H7 (cell line): ENCODE results near the gene CEP192. TPM values are rescaled to one million over a fixed set of nuclear protein-coding genes. Genes with fewer than 3 reads are reported as not detected.

Experiments
- DNase-seq: peaks from one replicate; pipeline ENCODE4 v3.0.0; 2012
- H3K27me3 ChIP-seq: 2 replicates; pipeline ENCODE4 v1.6.0; 2011; ENCODE audit warnings: mild to moderate bottlenecking, low read length; ENCODE audit not compliant: control insufficient read depth, insufficient read depth
- H3K36me3 ChIP-seq: replicated peaks from 2 replicates; pipeline ENCODE4 v1.5.1; 2011; ENCODE audit warnings: low read length; ENCODE audit not compliant: control insufficient read depth, insufficient read depth
- H3K4me3 ChIP-seq: 2 replicates; pipeline ENCODE4 v1.5.1; 2011; ENCODE audit warnings: low read depth, mild to moderate bottlenecking, control low read depth, low read length, moderate library complexity; ENCODE audit not compliant: insufficient read depth
- total RNA-seq: library from RNA; depleted of rRNA; stranded (reverse); fragments of >200 nt; shearing (Covaris generic); gene quantifications from 2 replicates; pipeline ENCODE4 v1.2.3, GENCODE V29; 2014

CEP192 gene
- total RNA-seq, 1 experiment from 2014 or later: 27.7 TPM

DNA sequence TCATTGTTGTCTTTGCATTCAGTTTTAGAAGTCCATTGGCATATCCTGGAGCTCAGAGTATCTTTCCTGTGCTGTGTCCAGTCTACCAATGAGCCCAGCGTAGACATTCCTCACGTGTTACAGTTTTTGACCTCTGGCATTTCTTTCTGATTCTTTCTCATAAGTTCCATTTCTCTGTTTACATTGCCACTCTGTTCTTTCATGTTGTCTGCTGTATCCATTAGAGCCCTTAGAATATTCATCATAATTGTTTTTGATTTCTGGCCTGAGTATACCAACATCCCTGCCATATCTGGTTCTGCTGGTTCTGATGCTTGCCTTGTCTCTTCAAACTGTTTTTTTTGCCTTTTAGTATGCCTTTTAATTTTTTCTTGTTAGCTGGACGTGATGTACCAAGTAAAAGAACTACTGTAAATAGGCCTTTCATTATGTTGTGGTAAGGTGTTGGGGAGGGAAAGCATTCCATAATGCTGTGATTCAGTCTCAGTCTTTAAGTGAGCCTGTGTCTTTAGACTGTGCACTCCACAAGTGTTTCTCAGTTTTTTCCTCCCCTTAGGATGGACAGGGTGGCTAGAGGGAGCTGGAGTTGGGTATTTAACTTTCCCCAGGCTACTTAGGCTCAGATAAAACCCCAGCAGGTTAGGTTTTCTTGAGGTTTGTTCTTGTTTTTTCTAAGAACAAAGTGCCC is 35.6 kb downstream of the CEP192 start:
- H3K36me3 ChIP-seq: peaks cover 4% of the 10 kb centered on the region
- H3K4me3 ChIP-seq: no peak overlapping the region
- H3K27me3 ChIP-seq: no peaks in the 10 kb centered on the region
- no peak for DNase-seq

DNA sequence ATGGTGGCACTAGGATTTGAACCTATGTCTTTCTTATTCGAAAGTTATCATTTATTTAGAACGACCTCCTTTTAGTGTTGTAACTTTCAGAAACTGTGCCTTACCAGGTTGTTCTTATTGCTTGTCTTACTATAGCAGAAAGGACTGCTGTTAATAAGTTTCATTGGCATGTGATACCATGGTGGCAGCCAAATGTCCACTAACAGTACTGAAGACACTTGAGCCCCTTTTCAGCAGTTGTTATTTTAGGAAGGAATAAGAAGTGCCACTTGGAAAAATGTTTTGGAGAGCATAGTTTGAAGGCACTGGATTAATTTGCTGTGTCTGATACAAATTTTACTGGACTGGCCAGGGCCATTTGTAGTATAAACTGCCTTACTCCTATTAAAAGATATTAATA is 37.7 kb downstream of the CEP192 start:
- no peaks in the 10 kb centered on the region for H3K27me3 ChIP-seq
- no peak overlapping the region for H3K4me3 ChIP-seq
- no peak for DNase-seq
- H3K36me3 ChIP-seq: peaks cover 6% of the 10 kb centered on the region

DNA sequence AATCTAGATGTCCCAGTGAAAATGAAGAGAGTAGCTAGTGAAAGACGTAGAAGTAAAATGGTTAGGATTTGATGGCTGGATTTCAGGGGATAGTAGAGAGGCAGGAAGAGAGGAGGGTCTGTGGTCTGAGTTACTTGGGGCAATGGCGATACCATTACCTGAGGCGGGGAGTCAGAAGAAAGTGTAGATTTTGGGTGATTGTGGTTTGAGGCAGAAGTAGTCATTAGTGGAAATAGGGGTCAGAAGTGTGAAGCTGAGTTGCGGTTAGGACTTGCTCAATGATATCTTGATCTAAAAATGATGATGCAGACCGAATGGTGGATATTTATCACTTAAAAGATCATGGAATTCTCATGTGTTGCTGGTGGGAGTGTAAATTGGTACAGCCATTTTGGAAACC is 41.0 kb downstream of the CEP192 start:
- no peak overlapping the region for H3K4me3 ChIP-seq
- H3K27me3 ChIP-seq: no peaks in the 10 kb centered on the region
- DNase-seq: no peak
- peaks cover 6% of the 10 kb centered on the region for H3K36me3 ChIP-seq

DNA sequence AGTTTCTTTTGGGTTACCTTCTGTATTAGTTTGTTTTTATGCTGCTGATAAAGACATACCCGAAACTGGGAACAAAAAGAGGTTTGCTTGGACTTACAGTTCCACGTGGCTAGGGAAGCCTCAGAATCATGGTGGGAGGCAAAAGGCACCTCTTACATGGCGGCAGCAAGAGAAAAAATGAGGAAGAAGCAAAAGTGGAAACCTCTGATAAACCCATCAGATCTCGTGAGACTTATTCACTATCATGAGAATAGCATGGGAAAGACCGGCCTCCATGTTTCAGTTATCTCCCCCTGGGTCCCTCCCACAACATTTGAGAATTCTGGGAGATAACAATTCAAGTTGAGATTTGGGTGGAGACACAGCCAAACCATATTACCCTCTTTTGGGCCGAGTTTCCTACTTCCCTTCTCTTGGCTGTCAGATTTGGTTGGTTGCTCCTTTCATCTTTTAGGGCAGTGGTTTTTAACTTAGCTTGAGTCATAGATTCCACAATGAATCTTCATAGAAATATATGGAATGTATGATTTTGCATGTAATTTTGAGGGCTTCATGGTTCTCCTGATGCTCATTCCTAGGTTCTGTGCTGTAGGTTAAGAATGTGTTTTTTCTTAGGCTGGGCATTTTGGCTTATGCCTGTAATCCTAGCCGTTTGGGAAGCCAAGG is 44.2 kb downstream of the CEP192 start:
- no peak overlapping the region for H3K4me3 ChIP-seq
- H3K27me3 ChIP-seq: no peaks in the 10 kb centered on the region
- H3K36me3 ChIP-seq: peaks cover 5% of the 10 kb centered on the region
- DNase-seq: no peak

DNA sequence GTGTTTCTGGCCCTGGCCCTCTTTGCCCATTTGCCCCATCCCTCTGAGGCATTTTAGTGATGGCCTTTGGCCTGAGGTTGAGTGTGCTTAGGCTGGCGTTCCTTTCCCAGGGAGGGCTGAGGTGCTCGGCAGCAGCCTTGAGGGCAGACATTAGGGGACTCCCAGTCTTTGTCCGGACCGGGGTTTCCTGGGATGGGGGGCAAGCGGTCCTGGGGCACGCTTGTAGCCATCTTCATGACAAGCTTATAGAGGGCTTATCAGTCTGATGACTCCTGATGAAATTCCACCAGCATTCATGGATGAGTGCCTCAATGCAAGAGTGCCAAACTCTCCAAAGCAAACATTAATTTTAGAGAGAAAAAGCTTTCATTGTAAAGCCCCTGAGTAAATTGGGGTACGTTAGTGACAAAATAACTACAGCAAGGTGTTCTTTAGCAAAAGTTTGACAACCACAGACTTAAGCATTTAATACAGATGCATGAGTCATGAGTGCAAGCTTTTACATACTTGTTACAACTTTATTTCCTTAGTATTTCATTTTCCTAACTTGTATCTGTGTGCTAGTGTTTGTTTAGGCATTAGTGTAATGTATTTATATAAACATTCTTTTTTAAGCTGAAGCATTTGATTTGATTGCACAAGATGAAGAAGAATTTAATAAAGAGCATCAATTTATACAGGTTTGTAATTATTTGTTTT is 45.6 kb downstream of the CEP192 start:
- peaks cover 2% of the 10 kb centered on the region for H3K36me3 ChIP-seq
- DNase-seq: no peak

DNA sequence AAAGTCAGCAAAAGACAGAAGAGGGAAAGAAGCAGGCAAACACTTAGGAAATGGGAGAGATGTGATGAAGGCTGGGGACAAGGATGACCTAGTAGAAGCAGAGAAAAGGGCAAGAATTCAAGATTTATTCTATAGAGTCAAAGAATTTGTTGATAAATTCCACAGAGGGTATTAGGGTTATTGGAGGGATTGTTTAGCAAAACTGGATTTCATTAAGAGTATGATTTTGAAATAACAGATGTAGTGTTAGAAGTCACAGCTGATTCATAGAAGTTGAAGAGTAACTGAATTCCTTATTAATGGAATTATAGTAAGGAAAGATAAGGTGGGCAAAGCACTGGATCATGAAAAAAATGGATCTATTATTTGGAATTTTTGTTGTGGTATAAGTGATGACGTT is 48.6 kb downstream of the CEP192 start:
- no peaks in the 10 kb centered on the region for H3K27me3 ChIP-seq
- H3K36me3 ChIP-seq: peaks cover 2% of the 10 kb centered on the region
- H3K4me3 ChIP-seq: no peak overlapping the region
- no peak for DNase-seq

More for the DNA sequence above, 45.6 kb downstream of the CEP192 start:
- Histone ChIP-seq H3K4me3 (no peak overlapping the region), H3K27me3 (no peaks in the 10 kb centered on the region)

DNA sequence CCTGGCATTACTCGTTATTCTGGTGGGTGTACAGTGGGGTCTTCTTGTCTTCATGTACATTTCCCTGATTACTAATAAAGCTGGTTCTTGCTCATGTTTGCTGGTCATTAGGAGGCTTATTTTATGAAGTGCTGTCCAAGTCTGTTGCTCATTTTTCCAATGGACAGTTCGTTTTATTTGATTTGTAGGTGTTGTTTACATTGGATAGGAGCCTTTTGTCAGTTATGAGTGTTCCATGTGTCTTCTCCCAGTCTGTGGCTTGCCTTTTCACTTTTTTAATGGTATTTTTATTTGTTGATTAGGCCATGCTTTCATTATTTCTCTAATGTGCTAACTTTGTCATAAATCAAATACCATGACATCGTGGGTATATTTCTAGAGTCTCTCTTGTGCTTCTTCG is 51.9 kb downstream of the CEP192 start:
- peaks cover 2% of the 10 kb centered on the region for H3K36me3 ChIP-seq
- no peak for DNase-seq
- H3K27me3 ChIP-seq: no peaks in the 10 kb centered on the region
- H3K4me3 ChIP-seq: no peak overlapping the region

DNA sequence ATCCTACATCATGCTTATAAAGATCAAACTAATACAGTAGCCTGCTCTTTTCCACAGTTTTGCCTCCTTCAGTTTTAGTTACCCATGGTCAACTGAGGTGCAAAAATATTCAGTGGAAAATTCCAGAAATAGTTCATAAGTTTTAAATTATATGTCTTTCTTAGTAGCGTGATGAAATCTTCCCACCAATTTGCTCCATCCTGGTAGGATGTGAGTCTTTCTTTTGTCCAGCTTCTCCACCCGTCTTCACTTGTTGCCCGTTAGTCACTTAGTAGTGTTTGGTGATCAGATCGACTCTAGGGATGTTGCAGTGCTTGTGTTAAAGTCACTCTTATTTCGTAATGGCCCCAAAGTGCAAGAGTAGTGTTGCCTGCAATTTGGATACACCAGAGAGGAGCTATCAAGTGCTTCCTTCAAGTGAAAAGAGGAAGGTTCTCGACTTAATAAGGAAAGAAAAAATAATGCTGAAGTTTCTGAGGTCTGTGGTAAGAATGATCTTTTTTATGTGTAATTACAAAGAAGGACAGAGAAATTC is 57.0 kb downstream of the CEP192 start:
- no peak overlapping the region for H3K4me3 ChIP-seq
- DNase-seq: no peak
- no peaks in the 10 kb centered on the region for H3K27me3 ChIP-seq
- peaks cover 1% of the 10 kb centered on the region; the same call in 1 of the 2 replicates for H3K36me3 ChIP-seq

DNA sequence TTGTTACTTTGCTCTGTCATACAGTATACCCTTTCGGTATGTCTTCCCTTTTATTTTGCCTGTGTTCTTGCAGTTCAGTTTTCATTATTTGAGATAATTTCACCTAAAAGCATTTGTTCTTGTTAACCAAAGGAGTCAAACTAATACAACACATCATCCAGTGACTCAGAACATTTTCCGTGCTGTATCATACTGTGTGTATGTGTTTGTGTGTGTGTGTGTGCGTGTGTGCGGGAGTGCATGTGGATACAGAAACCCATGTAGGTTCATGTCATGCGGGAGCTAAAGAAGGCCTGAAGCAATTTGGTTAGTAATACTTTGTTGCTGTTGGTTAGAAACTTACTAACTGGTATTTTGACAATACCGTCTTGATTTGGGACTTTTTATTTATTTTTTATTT is 60.0 kb downstream of the CEP192 start:
- Histone ChIP-seq H3K27me3 (no peaks in the 10 kb centered on the region), H3K36me3 (peaks cover 10% of the 10 kb centered on the region), H3K4me3 (no peak overlapping the region)
- DNase-seq: no peak

DNA sequence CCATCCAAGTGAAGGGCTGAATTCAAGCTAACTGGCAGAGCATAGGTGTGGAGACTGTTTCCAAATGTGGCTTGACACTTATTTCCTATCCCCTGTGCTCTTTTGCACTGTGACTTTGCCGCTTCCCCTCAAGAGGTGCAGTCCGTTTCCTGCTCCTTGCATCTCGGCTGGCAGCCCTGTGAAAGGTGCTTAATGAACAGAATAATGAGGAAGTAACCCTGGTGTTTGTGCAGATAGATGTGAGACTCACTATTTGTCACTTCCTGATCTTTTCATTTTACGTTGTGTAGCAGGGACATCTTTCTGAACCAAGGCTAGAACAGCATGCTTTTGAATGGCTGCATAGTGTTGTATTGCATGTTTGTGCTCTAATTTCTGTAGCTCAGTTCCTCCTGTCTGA is 60.8 kb downstream of the CEP192 start:
- DNase-seq: no peak
- Histone ChIP-seq H3K4me3 (no peak overlapping the region), H3K36me3 (peaks cover 12% of the 10 kb centered on the region), H3K27me3 (no peaks in the 10 kb centered on the region)

DNA sequence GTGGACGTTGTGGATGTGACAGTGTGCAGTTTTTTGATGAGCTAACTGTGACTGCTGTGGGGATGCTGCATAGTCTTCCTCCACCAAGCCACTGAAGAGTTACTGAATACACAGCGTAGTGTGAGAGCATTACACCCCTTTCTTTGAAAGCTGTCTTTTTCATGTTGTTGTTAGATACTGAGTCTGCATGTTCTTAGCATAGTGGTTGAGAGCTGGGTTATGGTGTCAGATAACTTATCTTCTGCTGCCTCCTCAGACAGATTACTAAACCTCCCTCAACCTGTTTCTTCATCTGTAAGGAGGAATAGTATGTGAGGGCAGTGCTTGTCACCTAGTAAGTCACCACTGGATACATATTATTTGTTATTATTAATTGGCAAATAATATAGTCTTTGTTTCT is 63.2 kb downstream of the CEP192 start:
- DNase-seq: no peak
- Histone ChIP-seq H3K27me3 (no peaks in the 10 kb centered on the region), H3K4me3 (no peak overlapping the region), H3K36me3 (peaks cover 14% of the 10 kb centered on the region)

DNA sequence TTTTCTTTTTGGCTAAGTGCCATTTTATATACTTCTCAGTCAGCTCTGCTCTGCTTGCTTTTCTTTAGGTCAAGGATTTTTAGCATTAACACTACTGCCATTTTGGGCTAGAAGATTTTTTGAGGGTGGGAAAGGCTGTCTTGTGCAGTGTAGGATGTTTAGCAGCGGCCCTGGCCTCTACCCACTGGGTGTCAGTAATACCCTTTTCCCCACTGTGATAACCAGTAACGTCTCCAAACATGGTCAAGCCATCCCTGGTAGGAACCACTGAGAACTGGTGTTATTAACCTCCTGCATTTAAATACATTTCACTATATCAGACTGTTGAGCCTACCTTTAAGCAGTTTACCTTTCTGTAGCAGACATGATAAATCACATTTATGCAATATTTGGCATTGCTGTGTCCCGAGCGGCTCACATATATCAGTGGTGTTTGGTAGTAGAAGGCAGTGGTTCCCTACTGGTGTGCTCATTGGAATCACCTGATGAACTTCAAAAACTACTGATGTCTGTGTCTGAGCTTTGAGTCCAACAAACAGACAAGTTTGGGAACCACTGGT is 70.5 kb downstream of the CEP192 start:
- H3K4me3 ChIP-seq: no peak overlapping the region
- peaks cover 8% of the 10 kb centered on the region for H3K36me3 ChIP-seq
- no peaks in the 10 kb centered on the region for H3K27me3 ChIP-seq
- no peak for DNase-seq

DNA sequence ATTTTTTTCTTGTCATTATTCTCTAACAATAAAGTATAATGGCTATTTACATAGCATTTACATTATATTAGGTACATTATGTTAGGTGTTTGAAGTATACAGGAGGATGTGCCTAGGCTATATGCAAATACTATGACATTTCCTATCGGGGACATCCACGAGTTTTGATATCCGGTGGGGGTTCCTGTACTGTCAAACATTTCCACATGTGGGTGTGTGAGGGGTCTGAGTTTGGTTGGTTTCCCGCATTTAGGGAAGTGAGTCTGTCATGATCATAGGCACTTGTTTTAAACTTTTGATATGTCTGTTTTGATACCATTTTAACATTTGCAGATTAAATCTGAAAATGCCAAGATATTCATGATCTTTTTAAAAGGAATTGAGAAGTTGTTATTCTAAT is 76.0 kb downstream of the CEP192 start:
- no peaks in the 10 kb centered on the region for H3K27me3 ChIP-seq
- no peak for DNase-seq
- H3K4me3 ChIP-seq: no peak overlapping the region
- H3K36me3 ChIP-seq: peaks cover 16% of the 10 kb centered on the region

DNA sequence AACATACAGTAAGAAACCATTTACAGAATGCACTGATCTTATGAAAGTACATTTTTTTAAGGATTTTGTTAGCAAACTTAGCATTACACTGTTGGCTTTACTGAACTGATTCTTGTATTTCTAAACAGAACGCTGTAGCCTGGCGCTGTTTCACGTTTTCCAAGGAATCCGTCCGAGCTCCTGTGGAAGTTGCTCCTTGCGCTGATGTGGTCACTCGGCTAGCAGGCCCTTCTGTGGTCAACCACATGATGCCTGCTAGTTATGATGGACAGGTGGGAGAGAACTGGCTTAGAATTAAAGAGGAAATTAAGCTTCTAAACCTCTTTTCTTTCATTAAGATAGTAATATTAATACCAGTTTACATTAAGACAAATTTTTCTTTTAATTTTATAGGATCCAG is 76.8 kb downstream of the CEP192 start:
- Histone ChIP-seq H3K36me3 (peaks cover 21% of the 10 kb centered on the region), H3K4me3 (no peak overlapping the region), H3K27me3 (no peaks in the 10 kb centered on the region)
- DNase-seq: no peak

DNA sequence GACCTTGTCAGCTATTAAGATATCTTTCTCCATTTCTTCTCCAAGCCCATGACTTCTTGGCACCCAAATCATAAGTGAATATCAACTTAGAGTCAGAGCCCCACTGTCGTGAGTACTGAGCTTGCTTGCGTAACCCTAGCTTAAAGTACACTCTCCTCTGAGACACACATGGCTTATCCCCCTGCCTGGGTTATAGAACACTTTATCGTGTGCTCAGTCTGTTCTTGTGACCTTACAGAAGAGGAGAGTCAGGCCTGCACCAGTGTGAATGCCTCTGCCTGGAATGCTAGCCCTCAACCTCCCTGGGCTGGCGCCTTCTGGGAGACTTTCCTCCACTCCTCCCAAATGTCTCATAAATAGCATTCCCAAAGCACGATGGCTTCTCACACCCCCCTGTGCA is 79.3 kb downstream of the CEP192 start:
- H3K27me3 ChIP-seq: no peaks in the 10 kb centered on the region
- H3K36me3 ChIP-seq: peaks cover 21% of the 10 kb centered on the region
- H3K4me3 ChIP-seq: no peak overlapping the region
- no peak for DNase-seq
